ENCODE results near the gene NIPBL. TPM values are rescaled to one million over a fixed set of nuclear protein-coding genes. Genes with fewer than 3 reads are reported as not detected.

NIPBL gene
- total RNA-seq, 2 experiments from 2014 or later: 108 to 120 TPM

GRCh38 chr5:37109338-37109737, 232.8 kb downstream of the NIPBL start:
- peaks cover 41% of the 10 kb centered on the region for H3K4me1 Mint-ChIP-seq (ENCODE audit: low read depth)
- H3K36me3 ChIP-seq (ENCODE audit: insufficient read depth, low read length): no peaks in the 10 kb centered on the region
- CTCF ChIA-PET: no interaction called here
- no peak for TF ChIP-seq CTCF (IDR thresholded peaks at IDR 0.05)
- H3K27me3 ChIP-seq (ENCODE audit: control insufficient read depth in 1 of 2, insufficient read depth in 2 of 2, low read length in 2 of 2): no peaks in the 10 kb centered on the region
- POLR2A ChIA-PET: no interaction called here
- intact Hi-C loops (cut with DNase I, micrococcal nuclease): no loop called here
- H3K4me1 ChIP-seq (ENCODE audit: insufficient read depth, low read length): peaks cover 11% of the 10 kb centered on the region
- ATAC-seq (ENCODE audit: poor library complexity) (no peak), DNase-seq (no peak)
- H3K9me3 Mint-ChIP-seq: no peaks in the 10 kb centered on the region
- H3K9me3 ChIP-seq (ENCODE audit: control insufficient read depth in 1 of 2, insufficient read depth in 1 of 2, low read length in 2 of 2): no peaks in the 10 kb centered on the region
- H3K4me3 ChIP-seq (ENCODE audit: low read length): no peak overlapping the region
- no peak overlapping the region for H3K4me3 Mint-ChIP-seq
- H3K27ac Mint-ChIP-seq: no peak overlapping the region
- H3K27ac ChIP-seq (ENCODE audit: low read depth in 1 of 2, low read length in 2 of 2): no peak overlapping the region
- H3K27me3 Mint-ChIP-seq: no peaks in the 10 kb centered on the region
- peaks cover 54% of the 10 kb centered on the region for H3K36me3 Mint-ChIP-seq (ENCODE audit: low read depth)

DNA sequence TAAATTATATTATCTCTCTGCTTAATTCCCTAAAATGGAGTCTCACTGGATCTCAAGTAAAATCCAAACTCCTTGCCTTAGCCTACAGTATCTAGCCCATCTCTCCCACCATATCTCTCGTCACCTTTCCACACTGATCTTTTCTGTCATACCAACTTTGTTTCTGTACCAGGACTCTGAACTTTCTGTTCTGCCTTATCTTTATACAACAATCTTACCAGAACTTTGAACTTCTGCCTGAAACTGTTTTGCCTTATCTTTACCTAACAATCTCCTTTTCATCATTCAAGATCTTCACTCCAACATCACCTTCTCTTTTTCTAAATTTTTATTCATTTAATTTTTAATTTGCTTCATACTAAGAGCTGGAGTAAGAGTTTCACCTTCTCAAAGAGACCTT, 233.6 kb downstream of the NIPBL start:
- no peak for DNase-seq
- TF ChIP-seq CTCF (IDR thresholded peaks at IDR 0.05): no peak
- intact Hi-C loops (cut with DNase I, micrococcal nuclease): no loop called here
- Histone ChIP-seq H3K27ac (ENCODE audit: low read depth in 1 of 2, low read length in 2 of 2) (no peak overlapping the region), H3K9me3 (ENCODE audit: control insufficient read depth in 1 of 2, insufficient read depth in 1 of 2, low read length in 2 of 2) (no peaks in the 10 kb centered on the region), H3K36me3 (ENCODE audit: insufficient read depth, low read length) (peaks cover 6% of the 10 kb centered on the region), H3K27me3 (ENCODE audit: control insufficient read depth in 1 of 2, insufficient read depth in 2 of 2, low read length in 2 of 2) (no peaks in the 10 kb centered on the region), H3K4me1 (ENCODE audit: insufficient read depth, low read length) (peaks cover 11% of the 10 kb centered on the region), H3K4me3 (ENCODE audit: low read length) (no peak overlapping the region)
- Mint-ChIP-seq H3K36me3 (ENCODE audit: low read depth) (peaks cover 54% of the 10 kb centered on the region), H3K9me3 (no peaks in the 10 kb centered on the region), H3K4me1 (ENCODE audit: low read depth) (peaks cover 41% of the 10 kb centered on the region), H3K27me3 (no peaks in the 10 kb centered on the region), H3K4me3 (peak overlapping the region; percentile 5), H3K27ac (peak overlapping the region; percentile 12)
- ChIA-PET CTCF (no interaction called here), POLR2A (no interaction called here)
- no peak for ATAC-seq (ENCODE audit: poor library complexity)

GRCh38 chr5:37111426-37112382, 235.1 kb downstream of the NIPBL start:
- peaks cover 7% of the 10 kb centered on the region for H3K36me3 ChIP-seq (ENCODE audit: insufficient read depth, low read length)
- ChIA-PET CTCF (no interaction called here), POLR2A (interaction anchor here (1.1 kb wide), 1 partner anchor 40 kb away, joined by 3 read pairs; no protein-coding TSS in a partner anchor)
- H3K27me3 ChIP-seq (ENCODE audit: control insufficient read depth in 1 of 2, insufficient read depth in 2 of 2, low read length in 2 of 2): no peaks in the 10 kb centered on the region
- Mint-ChIP-seq H3K27ac (peak overlapping the region; percentile 30), H3K36me3 (ENCODE audit: low read depth) (peaks cover 41% of the 10 kb centered on the region), H3K27me3 (no peaks in the 10 kb centered on the region), H3K9me3 (no peaks in the 10 kb centered on the region), H3K4me1 (ENCODE audit: low read depth) (peaks cover 41% of the 10 kb centered on the region), H3K4me3 (peak overlapping the region; percentile 71)
- TF ChIP-seq CTCF (IDR thresholded peaks at IDR 0.05): no peak
- intact Hi-C loops (cut with DNase I, micrococcal nuclease): no loop called here
- ATAC-seq (ENCODE audit: poor library complexity) (peak; percentile 71), DNase-seq (peak in 4 of 14 experiments; percentile 5 to 78 (median 54))
- peak overlapping the region; percentile 15 for H3K4me3 ChIP-seq (ENCODE audit: low read length)
- peaks cover 11% of the 10 kb centered on the region for H3K4me1 ChIP-seq (ENCODE audit: insufficient read depth, low read length)
- no peaks in the 10 kb centered on the region for H3K9me3 ChIP-seq (ENCODE audit: control insufficient read depth in 1 of 2, insufficient read depth in 1 of 2, low read length in 2 of 2)
- H3K27ac ChIP-seq (ENCODE audit: low read depth in 1 of 2, low read length in 2 of 2): no peak overlapping the region
